Ascending aorta (tissue), 2 donors: ENCODE measurements around the gene SNRPD2. TPM values are rescaled to one million over a fixed set of nuclear protein-coding genes. Genes with fewer than 3 reads are reported as not detected.
"Not testable (repeated sequence)": the region's sequence is repeated elsewhere in the genome, so short reads cannot be mapped to it uniquely, and the experiment has no call there.

Source experiments
- DNase-seq, 2 donors: peaks; one replicate each; pipeline ENCODE4 v3.0.0-alpha.2; 2019; ENCODE audit warnings: low spot score in 2 of 2
- H3K27ac ChIP-seq, 2 donors: fragments of 200-600 bp; sonication (generic); one replicate each; pipeline ENCODE4 v1.5.1; 2016 to 2017; ENCODE audit warnings: mild to moderate bottlenecking in 1 of 2
- H3K27me3 ChIP-seq: fragments of 200-600 bp; sonication (generic); one replicate; pipeline ENCODE4 v1.5.1; 2017
- H3K36me3 ChIP-seq, 2 donors: fragments of 200-600 bp; sonication (generic); one replicate each; pipeline ENCODE4 v1.5.1; 2016
- H3K4me1 ChIP-seq, 2 donors: fragments of 200-600 bp; sonication (generic); one replicate each; pipeline ENCODE4 v1.5.1; 2016 to 2017; ENCODE audit warnings: mild to moderate bottlenecking in 1 of 2
- H3K4me3 ChIP-seq, 2 donors: fragments of 200-600 bp; sonication (generic); one replicate each; pipeline ENCODE4 v1.5.1; 2016 to 2017; ENCODE audit warnings: mild to moderate bottlenecking in 1 of 2
- H3K9me3 ChIP-seq, 2 donors: fragments of 200-600 bp; sonication (generic); one replicate each; pipeline ENCODE4 v1.5.1; 2016
- intact Hi-C: fragments of 100-400 bp; cut with DNase I; formaldehyde crosslinking; loops from one replicate; pipeline ENCODE4 v1.15.1; 2023
- total RNA-seq: library from RNA; depleted of rRNA; stranded (reverse); fragments of >200 nt; gene quantifications from one replicate; pipeline ENCODE4 v1.1.0, GENCODE V29; 2016
- TF ChIP-seq, protein P1 (sequence below), 3 experiments: fragments of 200-600 bp in 2 of 3; fragments of 450-650 bp in 1 of 3; sonication (generic) in 2 of 3; IDR thresholded peaks; one replicate each; pipeline ENCODE4 v1.5.1; 2016 to 2019; ENCODE audit warnings: antibody characterized with exemption in 3 of 3, mild to moderate bottlenecking in 1 of 3, moderate library complexity in 1 of 3

The SNRPD2 gene
- total RNA-seq, 1 donor from 2014 or later: 71.1 TPM

DNA sequence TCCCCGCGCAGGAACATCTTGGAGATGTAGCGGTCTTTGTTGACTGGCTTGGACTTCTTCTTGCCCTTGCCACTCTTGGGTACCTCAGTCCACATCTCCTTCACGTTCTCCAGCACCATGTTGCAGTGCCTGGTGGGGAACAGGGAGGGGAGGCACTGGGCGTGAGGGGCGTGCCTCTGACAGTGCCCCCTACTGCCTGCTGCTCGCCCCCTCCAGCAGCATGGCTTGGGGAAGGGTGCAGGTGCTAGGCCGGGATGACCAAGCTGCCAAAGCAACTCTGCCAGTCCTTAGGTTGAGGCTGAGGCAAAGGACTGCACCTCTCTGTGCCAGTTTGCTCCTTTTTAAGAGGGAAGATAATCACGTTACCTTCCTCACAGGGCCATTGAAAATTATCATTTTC, 4.2 kb downstream of the SNRPD2 start:
- H3K27ac ChIP-seq: no peak overlapping the region
- intact Hi-C loops: no loop called here
- no peaks in the 10 kb centered on the region for H3K9me3 ChIP-seq
- no peaks in the 10 kb centered on the region for H3K27me3 ChIP-seq
- H3K4me3 ChIP-seq: no peak overlapping the region
- DNase-seq: no peak
- peaks cover 0 to 11% of the 10 kb centered on the region in 2 donors for H3K4me1 ChIP-seq
- TF ChIP-seq, protein P1, sequence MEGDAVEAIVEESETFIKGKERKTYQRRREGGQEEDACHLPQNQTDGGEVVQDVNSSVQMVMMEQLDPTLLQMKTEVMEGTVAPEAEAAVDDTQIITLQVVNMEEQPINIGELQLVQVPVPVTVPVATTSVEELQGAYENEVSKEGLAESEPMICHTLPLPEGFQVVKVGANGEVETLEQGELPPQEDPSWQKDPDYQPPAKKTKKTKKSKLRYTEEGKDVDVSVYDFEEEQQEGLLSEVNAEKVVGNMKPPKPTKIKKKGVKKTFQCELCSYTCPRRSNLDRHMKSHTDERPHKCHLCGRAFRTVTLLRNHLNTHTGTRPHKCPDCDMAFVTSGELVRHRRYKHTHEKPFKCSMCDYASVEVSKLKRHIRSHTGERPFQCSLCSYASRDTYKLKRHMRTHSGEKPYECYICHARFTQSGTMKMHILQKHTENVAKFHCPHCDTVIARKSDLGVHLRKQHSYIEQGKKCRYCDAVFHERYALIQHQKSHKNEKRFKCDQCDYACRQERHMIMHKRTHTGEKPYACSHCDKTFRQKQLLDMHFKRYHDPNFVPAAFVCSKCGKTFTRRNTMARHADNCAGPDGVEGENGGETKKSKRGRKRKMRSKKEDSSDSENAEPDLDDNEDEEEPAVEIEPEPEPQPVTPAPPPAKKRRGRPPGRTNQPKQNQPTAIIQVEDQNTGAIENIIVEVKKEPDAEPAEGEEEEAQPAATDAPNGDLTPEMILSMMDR (IDR thresholded peaks at IDR 0.05): no peak
- H3K36me3 ChIP-seq: peaks cover 28 to 44% of the 10 kb centered on the region in 2 donors

DNA sequence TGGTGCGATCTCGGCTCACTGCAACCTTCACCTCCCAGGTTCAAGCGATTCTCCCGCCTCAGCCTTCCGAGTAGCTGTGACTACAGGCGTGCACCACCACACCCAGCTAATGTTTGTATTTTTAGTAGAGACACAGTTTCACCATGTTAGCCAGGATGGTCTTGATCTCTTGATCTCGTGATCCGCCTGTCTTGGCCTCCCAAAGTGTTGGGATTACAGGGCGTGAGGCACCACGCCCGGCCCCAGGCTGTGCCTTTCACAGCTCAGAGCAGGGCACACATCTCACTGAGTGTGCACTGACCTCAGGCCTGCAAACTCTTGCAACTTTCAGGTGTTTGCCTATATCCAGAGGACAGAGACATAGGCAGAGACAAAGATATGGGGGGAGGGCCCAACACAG, 6.7 kb downstream of the SNRPD2 start:
- DNase-seq, H3K9me3 ChIP-seq, H3K27ac ChIP-seq, H3K27me3 ChIP-seq, intact Hi-C loops, H3K4me3 ChIP-seq, H3K4me1 ChIP-seq: not testable (repeated sequence)
- H3K36me3 ChIP-seq: peaks cover 28 to 44% of the 10 kb centered on the region in 2 donors

DNA sequence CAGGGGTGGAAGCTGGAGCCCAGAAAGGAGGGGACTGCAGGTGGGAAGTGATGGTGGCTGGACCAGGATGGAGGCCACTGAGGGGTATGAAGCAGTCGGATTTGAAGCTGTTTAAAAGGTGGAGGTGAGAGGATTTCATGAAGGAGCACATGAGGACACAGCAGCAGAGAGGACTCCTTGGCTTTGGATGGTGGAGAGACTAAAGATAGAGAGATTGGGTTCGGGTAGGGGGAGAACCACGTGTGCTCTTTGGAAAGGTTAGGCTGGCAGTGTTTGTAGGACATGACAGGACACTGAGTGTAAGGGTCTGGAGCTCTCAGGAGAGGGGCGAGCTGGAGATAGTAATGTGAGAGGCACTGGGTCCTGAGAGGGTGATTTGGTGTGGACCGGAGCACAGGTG, 8.8 kb downstream of the SNRPD2 start:
- Histone ChIP-seq H3K4me1 (no peaks in the 10 kb centered on the region), H3K4me3 (no peak overlapping the region), H3K27ac (no peak overlapping the region), H3K27me3 (peaks cover 3% of the 10 kb centered on the region), H3K36me3 (peaks cover 21 to 31% of the 10 kb centered on the region in 2 donors), H3K9me3 (no peaks in the 10 kb centered on the region)
- no peak for DNase-seq
- intact Hi-C loops: loop anchor here (5.0 kb wide), 1 partner anchor 76 kb away; no protein-coding TSS in a partner anchor
- TF ChIP-seq, protein P1 (IDR thresholded peaks at IDR 0.05): no peak

DNA sequence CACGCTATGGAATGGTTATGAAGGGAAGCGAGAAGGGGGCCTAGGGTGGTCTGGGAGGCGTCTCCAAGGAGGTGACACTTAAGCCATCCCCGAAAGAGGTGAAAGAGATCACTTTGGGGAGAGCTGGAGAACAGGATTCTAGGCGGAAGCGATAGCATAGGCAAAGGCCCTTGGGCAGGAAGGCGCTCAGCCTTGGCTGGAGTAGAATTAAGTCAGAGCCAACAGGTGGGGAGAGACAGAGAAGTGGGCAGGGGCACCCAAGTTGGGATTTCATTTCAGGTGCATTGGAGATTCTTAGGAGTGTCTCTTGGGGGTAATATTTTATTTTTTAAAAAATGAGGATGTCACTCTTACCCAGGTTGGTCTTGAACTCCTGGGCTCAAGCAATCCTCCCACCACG, 9.6 kb downstream of the SNRPD2 start:
- H3K4me1 ChIP-seq: peaks cover 0 to under 1% of the 10 kb centered on the region in 2 donors
- H3K36me3 ChIP-seq: peaks cover 13 to 24% of the 10 kb centered on the region in 2 donors
- intact Hi-C loops: loop anchor here (5.0 kb wide), 1 partner anchor 75 kb away; no protein-coding TSS in a partner anchor
- no peaks in the 10 kb centered on the region for H3K9me3 ChIP-seq
- H3K27me3 ChIP-seq: peaks cover 11% of the 10 kb centered on the region
- TF ChIP-seq, protein P1 (IDR thresholded peaks at IDR 0.05): no peak
- H3K4me3 ChIP-seq: no peak overlapping the region
- peak overlapping the region; percentile 67 to 68 for H3K27ac ChIP-seq
- no peak for DNase-seq

DNA sequence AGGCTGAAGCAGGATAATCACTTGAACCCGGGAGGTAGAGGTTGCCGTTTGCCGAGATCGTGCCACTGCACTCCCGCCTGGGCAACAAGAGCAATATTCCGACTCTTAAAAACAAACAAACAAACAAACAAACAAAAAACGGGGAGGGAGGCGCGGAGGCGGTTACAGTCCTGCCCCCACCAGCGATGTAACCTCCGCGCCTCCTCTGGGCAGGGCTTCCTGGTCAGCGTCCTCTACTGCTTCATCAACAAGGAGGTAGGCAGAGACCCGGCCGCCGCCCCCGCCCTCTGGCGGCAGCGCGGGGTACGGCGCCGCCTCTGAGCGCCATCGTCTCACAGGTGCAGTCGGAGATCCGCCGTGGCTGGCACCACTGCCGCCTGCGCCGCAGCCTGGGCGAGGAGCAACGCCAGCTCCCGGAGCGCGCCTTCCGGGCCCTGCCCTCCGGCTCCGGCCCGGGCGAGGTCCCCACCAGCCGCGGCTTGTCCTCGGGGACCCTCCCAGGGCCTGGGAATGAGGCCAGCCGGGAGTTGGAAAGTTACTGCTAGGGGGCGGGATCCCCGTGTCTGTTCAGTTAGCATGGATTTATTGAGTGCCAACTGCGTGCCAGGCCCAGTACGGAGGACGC, 10.2 kb downstream of the SNRPD2 start:
- Histone ChIP-seq H3K36me3 (peaks cover 10 to 17% of the 10 kb centered on the region in 2 donors), H3K9me3 (no peaks in the 10 kb centered on the region), H3K27me3 (peaks cover 17% of the 10 kb centered on the region), H3K4me1 (peaks cover 0 to 3% of the 10 kb centered on the region in 2 donors), H3K4me3 (peak overlapping the region; percentile 43 to 57), H3K27ac (peak overlapping the region; percentile 67 to 68)
- intact Hi-C loops: loop anchor here (5.0 kb wide), 1 partner anchor 74 kb away; no protein-coding TSS in a partner anchor
- peak; percentile 74 to 94 for DNase-seq
- TF ChIP-seq, protein P1 (IDR thresholded peaks at IDR 0.05): peak; percentile 97 to 98 (median 98)

DNA sequence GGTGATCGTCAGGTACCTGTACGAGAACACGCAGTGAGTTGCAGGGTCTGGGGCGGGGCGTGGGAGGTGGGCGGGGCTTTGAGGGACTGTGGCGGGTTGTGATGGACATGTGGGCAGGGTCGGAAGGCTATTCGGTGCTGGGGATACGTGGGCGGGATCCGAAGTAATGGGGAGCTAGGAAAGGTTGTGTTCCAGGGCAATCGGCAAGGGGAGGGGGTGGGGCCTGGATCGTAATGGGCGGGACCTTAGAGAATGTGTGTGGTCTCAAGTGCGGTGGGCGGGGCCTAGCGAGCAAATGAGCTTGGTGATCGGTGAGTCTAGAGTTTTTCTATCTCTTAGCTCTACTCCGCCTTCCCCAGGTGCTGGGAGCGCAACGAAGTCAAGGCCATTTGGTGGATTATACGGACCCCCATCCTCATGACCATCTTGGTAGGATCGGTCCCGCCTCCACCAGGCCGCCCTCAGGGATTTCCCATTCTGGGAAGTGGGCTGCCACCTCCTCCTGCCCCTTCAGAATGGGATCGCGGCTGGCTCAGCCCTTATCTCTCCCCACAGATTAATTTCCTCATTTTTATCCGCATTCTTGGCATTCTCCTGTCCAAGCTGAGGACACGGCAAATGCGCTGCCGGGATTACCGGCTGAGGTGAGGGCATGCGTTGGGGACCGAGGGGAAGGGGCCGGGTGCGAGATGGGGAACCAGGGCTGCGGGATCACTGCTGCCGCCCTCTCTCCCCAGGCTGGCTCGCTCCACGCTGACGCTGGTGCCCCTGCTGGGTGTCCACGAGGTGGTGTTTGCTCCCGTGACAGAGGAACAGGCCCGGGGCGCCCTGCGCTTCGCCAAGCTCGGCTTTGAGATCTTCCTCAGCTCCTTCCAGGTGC, 14.2 kb downstream of the SNRPD2 start:
- Histone ChIP-seq H3K27me3 (peaks cover 22% of the 10 kb centered on the region), H3K4me3 (peak overlapping the region; percentile 23 to 51), H3K9me3 (no peaks in the 10 kb centered on the region), H3K4me1 (peaks cover 0 to 3% of the 10 kb centered on the region in 2 donors), H3K36me3 (no peaks in the 10 kb centered on the region), H3K27ac (no peak overlapping the region)
- TF ChIP-seq, protein P1 (IDR thresholded peaks at IDR 0.05): no peak
- peak in 1 of 2 donors; percentile 76 for DNase-seq
- intact Hi-C loops: no loop called here
